ENCODE results near the gene PTPN13.

The PTPN13 gene

GRCh38 chr4:86837691-86838503 lies 243.8 kb downstream of the PTPN13 start:
- H3K4me1 ChIP-seq (ENCODE audit: control insufficient read depth, low read depth, low read length): no peaks in the 10 kb centered on the region
- no peak overlapping the region for H3K9ac ChIP-seq (ENCODE audit: low read length)
- no peak overlapping the region for H4K5ac ChIP-seq (ENCODE audit: low read length)
- H2AK5ac ChIP-seq (ENCODE audit: low read length): no peak overlapping the region
- no peak overlapping the region for H2BK120ac ChIP-seq (ENCODE audit: low read depth, low read length)
- no peak overlapping the region for H3K18ac ChIP-seq (ENCODE audit: low read length)
- WGBS (ENCODE audit: extremely low coverage, insufficient coverage, low lambda C conversion rate): no CpG with 5 or more reads among the region's 5 CpGs
- H3K4me2 ChIP-seq (ENCODE audit: low read length): no peak overlapping the region
- no peaks in the 10 kb centered on the region for H3K36me3 ChIP-seq (ENCODE audit: control insufficient read depth, insufficient read depth, low read length)
- no peak overlapping the region for H3K27ac ChIP-seq (ENCODE audit: low read depth, low read length)
- no peak overlapping the region for H3K56ac ChIP-seq (ENCODE audit: low read length)
- H3K27me3 ChIP-seq (ENCODE audit: insufficient read depth, low read length, poor library complexity): no peaks in the 10 kb centered on the region
- no peak overlapping the region for H4K8ac ChIP-seq (ENCODE audit: low read depth, low read length)
- H2BK15ac ChIP-seq (replicated peaks; ENCODE audit: low read depth): no peak overlapping the region
- no peak for DNase-seq
- H3K79me2 ChIP-seq (ENCODE audit: control insufficient read depth, insufficient read depth, low read length): no peaks in the 10 kb centered on the region
- no peak overlapping the region for H3K4ac ChIP-seq (ENCODE audit: low read depth, low read length)
- no peak overlapping the region for H3K23ac ChIP-seq (ENCODE audit: low read length)
- H3K79me1 ChIP-seq (ENCODE audit: low read length): no peaks in the 10 kb centered on the region
- no peak overlapping the region for H2BK5ac ChIP-seq (ENCODE audit: low read length)
- no peak overlapping the region for H3K4me3 ChIP-seq (ENCODE audit: low read length)

- Histone ChIP-seq H3K79me2 (ENCODE audit: control insufficient read depth, insufficient read depth, low read length) (no peaks in the 10 kb centered on the region), H3K4me1 (ENCODE audit: control insufficient read depth, low read depth, low read length) (no peaks in the 10 kb centered on the region), H3K18ac (ENCODE audit: low read length) (no peak overlapping the region), H2BK120ac (ENCODE audit: low read depth, low read length) (no peak overlapping the region), H3K56ac (ENCODE audit: low read length) (no peak overlapping the region), H3K4ac (ENCODE audit: low read depth, low read length) (no peak overlapping the region), H3K23ac (ENCODE audit: low read length) (no peak overlapping the region), H4K8ac (ENCODE audit: low read depth, low read length) (no peak overlapping the region), H3K4me2 (ENCODE audit: low read length) (no peak overlapping the region), H3K27ac (ENCODE audit: low read depth, low read length) (no peak overlapping the region), H3K4me3 (ENCODE audit: low read length) (no peak overlapping the region), H2AK5ac (ENCODE audit: low read length) (no peak overlapping the region), H4K5ac (ENCODE audit: low read length) (no peak overlapping the region), H2BK15ac (replicated peaks; ENCODE audit: low read depth) (no peak overlapping the region), H3K36me3 (ENCODE audit: control insufficient read depth, insufficient read depth, low read length) (no peaks in the 10 kb centered on the region), H3K9ac (ENCODE audit: low read length) (no peak overlapping the region), H3K27me3 (ENCODE audit: insufficient read depth, low read length, poor library complexity) (no peaks in the 10 kb centered on the region), H3K79me1 (ENCODE audit: low read length) (no peaks in the 10 kb centered on the region), H2BK5ac (ENCODE audit: low read length) (no peak overlapping the region)
- DNase-seq: no peak
- WGBS (ENCODE audit: extremely low coverage, insufficient coverage, low lambda C conversion rate): no CpG with 5 or more reads among the region's 1 CpG
Observed at GRCh38 chr4:86840858-86841257, 246.7 kb downstream of the PTPN13 start.

GRCh38 chr4:86841309-86841708 lies 247.2 kb downstream of the PTPN13 start:
- no peak overlapping the region for H4K8ac ChIP-seq (ENCODE audit: low read depth, low read length)
- WGBS (ENCODE audit: extremely low coverage, insufficient coverage, low lambda C conversion rate): no CpG with 5 or more reads among the region's 1 CpG
- no peak overlapping the region for H3K27ac ChIP-seq (ENCODE audit: low read depth, low read length)
- H3K79me1 ChIP-seq (ENCODE audit: low read length): no peaks in the 10 kb centered on the region
- no peaks in the 10 kb centered on the region for H3K36me3 ChIP-seq (ENCODE audit: control insufficient read depth, insufficient read depth, low read length)
- H2BK120ac ChIP-seq (ENCODE audit: low read depth, low read length): no peak overlapping the region
- no peak overlapping the region for H2BK5ac ChIP-seq (ENCODE audit: low read length)
- H3K23ac ChIP-seq (ENCODE audit: low read length): no peak overlapping the region
- no peak overlapping the region for H3K56ac ChIP-seq (ENCODE audit: low read length)
- no peak overlapping the region for H4K5ac ChIP-seq (ENCODE audit: low read length)
- no peak overlapping the region for H3K4ac ChIP-seq (ENCODE audit: low read depth, low read length)
- no peak overlapping the region for H2BK15ac ChIP-seq (replicated peaks; ENCODE audit: low read depth)
- no peak for DNase-seq
- no peaks in the 10 kb centered on the region for H3K4me1 ChIP-seq (ENCODE audit: control insufficient read depth, low read depth, low read length)
- H3K27me3 ChIP-seq (ENCODE audit: insufficient read depth, low read length, poor library complexity): no peaks in the 10 kb centered on the region
- H3K18ac ChIP-seq (ENCODE audit: low read length): no peak overlapping the region
- no peaks in the 10 kb centered on the region for H3K79me2 ChIP-seq (ENCODE audit: control insufficient read depth, insufficient read depth, low read length)
- no peak overlapping the region for H3K4me3 ChIP-seq (ENCODE audit: low read length)
- no peak overlapping the region for H3K4me2 ChIP-seq (ENCODE audit: low read length)
- no peak overlapping the region for H2AK5ac ChIP-seq (ENCODE audit: low read length)
- H3K9ac ChIP-seq (ENCODE audit: low read length): no peak overlapping the region

GRCh38 chr4:86845593-86845992 lies 251.5 kb downstream of the PTPN13 start:
- Histone ChIP-seq H2AK5ac (ENCODE audit: low read length) (no peak overlapping the region), H2BK5ac (ENCODE audit: low read length) (no peak overlapping the region), H3K27me3 (ENCODE audit: insufficient read depth, low read length, poor library complexity) (no peaks in the 10 kb centered on the region), H3K18ac (ENCODE audit: low read length) (no peak overlapping the region), H3K23ac (ENCODE audit: low read length) (no peak overlapping the region), H2BK120ac (ENCODE audit: low read depth, low read length) (no peak overlapping the region), H3K4me1 (ENCODE audit: control insufficient read depth, low read depth, low read length) (peaks cover 2% of the 10 kb centered on the region), H3K36me3 (ENCODE audit: control insufficient read depth, insufficient read depth, low read length) (no peaks in the 10 kb centered on the region), H3K79me1 (ENCODE audit: low read length) (no peaks in the 10 kb centered on the region), H3K27ac (ENCODE audit: low read depth, low read length) (no peak overlapping the region), H3K79me2 (ENCODE audit: control insufficient read depth, insufficient read depth, low read length) (no peaks in the 10 kb centered on the region), H3K9ac (ENCODE audit: low read length) (no peak overlapping the region), H4K8ac (ENCODE audit: low read depth, low read length) (no peak overlapping the region), H3K4ac (ENCODE audit: low read depth, low read length) (no peak overlapping the region), H4K5ac (ENCODE audit: low read length) (no peak overlapping the region), H3K56ac (ENCODE audit: low read length) (no peak overlapping the region), H3K4me2 (ENCODE audit: low read length) (no peak overlapping the region), H3K4me3 (ENCODE audit: low read length) (no peak overlapping the region), H2BK15ac (replicated peaks; ENCODE audit: low read depth) (no peak overlapping the region)
- no CpG with 5 or more reads among the region's 5 CpGs for WGBS (ENCODE audit: extremely low coverage, insufficient coverage, low lambda C conversion rate)
- DNase-seq: no peak

GRCh38 chr4:86846921-86847320 lies 252.8 kb downstream of the PTPN13 start:
- Histone ChIP-seq H2BK120ac (ENCODE audit: low read depth, low read length) (no peak overlapping the region), H3K36me3 (ENCODE audit: control insufficient read depth, insufficient read depth, low read length) (no peaks in the 10 kb centered on the region), H3K56ac (ENCODE audit: low read length) (no peak overlapping the region), H4K8ac (ENCODE audit: low read depth, low read length) (no peak overlapping the region), H2AK5ac (ENCODE audit: low read length) (no peak overlapping the region), H3K79me1 (ENCODE audit: low read length) (no peaks in the 10 kb centered on the region), H3K23ac (ENCODE audit: low read length) (no peak overlapping the region), H3K18ac (ENCODE audit: low read length) (no peak overlapping the region), H3K4me3 (ENCODE audit: low read length) (no peak overlapping the region), H3K4me1 (ENCODE audit: control insufficient read depth, low read depth, low read length) (peaks cover 2% of the 10 kb centered on the region), H3K27me3 (ENCODE audit: insufficient read depth, low read length, poor library complexity) (no peaks in the 10 kb centered on the region), H3K9ac (ENCODE audit: low read length) (no peak overlapping the region), H2BK5ac (ENCODE audit: low read length) (no peak overlapping the region), H3K4me2 (ENCODE audit: low read length) (no peak overlapping the region), H3K4ac (ENCODE audit: low read depth, low read length) (no peak overlapping the region), H3K79me2 (ENCODE audit: control insufficient read depth, insufficient read depth, low read length) (no peaks in the 10 kb centered on the region), H3K27ac (ENCODE audit: low read depth, low read length) (no peak overlapping the region), H4K5ac (ENCODE audit: low read length) (no peak overlapping the region), H2BK15ac (replicated peaks; ENCODE audit: low read depth) (no peak overlapping the region)
- DNase-seq: no peak

GRCh38 chr4:86847571-86847970 lies 253.5 kb downstream of the PTPN13 start:
- Histone ChIP-seq H3K79me2 (ENCODE audit: control insufficient read depth, insufficient read depth, low read length) (no peaks in the 10 kb centered on the region), H3K27ac (ENCODE audit: low read depth, low read length) (no peak overlapping the region), H2AK5ac (ENCODE audit: low read length) (no peak overlapping the region), H3K36me3 (ENCODE audit: control insufficient read depth, insufficient read depth, low read length) (no peaks in the 10 kb centered on the region), H3K4me1 (ENCODE audit: control insufficient read depth, low read depth, low read length) (peaks cover 2% of the 10 kb centered on the region), H3K9ac (ENCODE audit: low read length) (no peak overlapping the region), H4K5ac (ENCODE audit: low read length) (no peak overlapping the region), H2BK5ac (ENCODE audit: low read length) (no peak overlapping the region), H3K4me2 (ENCODE audit: low read length) (no peak overlapping the region), H3K23ac (ENCODE audit: low read length) (no peak overlapping the region), H2BK120ac (ENCODE audit: low read depth, low read length) (no peak overlapping the region), H3K56ac (ENCODE audit: low read length) (no peak overlapping the region), H3K27me3 (ENCODE audit: insufficient read depth, low read length, poor library complexity) (no peaks in the 10 kb centered on the region), H4K8ac (ENCODE audit: low read depth, low read length) (no peak overlapping the region), H3K4me3 (ENCODE audit: low read length) (no peak overlapping the region), H3K79me1 (ENCODE audit: low read length) (no peaks in the 10 kb centered on the region), H2BK15ac (replicated peaks; ENCODE audit: low read depth) (no peak overlapping the region), H3K18ac (ENCODE audit: low read length) (no peak overlapping the region), H3K4ac (ENCODE audit: low read depth, low read length) (no peak overlapping the region)
- no peak for DNase-seq
- no CpG with 5 or more reads among the region's 4 CpGs for WGBS (ENCODE audit: extremely low coverage, insufficient coverage, low lambda C conversion rate)
